CD14-positive monocyte (primary cell): ENCODE measurements around the gene C19orf44. TPM values are rescaled to one million over a fixed set of nuclear protein-coding genes. Genes with fewer than 3 reads are reported as not detected.

ENCODE experiments used
- DNase-seq, 3 donors: peaks; one replicate each; pipeline ENCODE4 v3.0.0-alpha.2; 2011 to 2022
- H2AFZ ChIP-seq: 2 replicates; pipeline ENCODE4 v1.6.0; 2012; ENCODE audit warnings: mild to moderate bottlenecking, low read depth, low read length, inconsistent platforms; ENCODE audit not compliant: insufficient read depth, poor library complexity, severe bottlenecking
- H3K27ac ChIP-seq, 2 donors: 1 replicate in 1 of 2; 2 replicates in 1 of 2; pipeline ENCODE4 v1.5.1; 2012 to 2013; ENCODE audit warnings: low read length in 2 of 2, control low read depth in 1 of 2, inconsistent platforms in 1 of 2, low read depth in 1 of 2, mild to moderate bottlenecking in 1 of 2
- H3K27me3 ChIP-seq, 2 donors: one replicate each; pipeline versions ENCODE4 v1.6.0 to v1.6.1; 2011 to 2013; ENCODE audit warnings: low read length in 2 of 2; ENCODE audit not compliant: control insufficient read depth in 2 of 2, insufficient read depth in 2 of 2
- H3K36me3 ChIP-seq, 2 donors: replicated peaks in 1 of 2; 1 replicate in 1 of 2; 2 replicates in 1 of 2; pipeline versions ENCODE4 v1.5.1 to v1.6.1; 2012 to 2013; ENCODE audit warnings: low read length in 2 of 2, control low read depth in 1 of 2, inconsistent platforms in 1 of 2, mild to moderate bottlenecking in 1 of 2; ENCODE audit not compliant: insufficient read depth in 2 of 2, control insufficient read depth in 1 of 2
- H3K4me1 ChIP-seq, 2 donors: 1 replicate in 1 of 2; 2 replicates in 1 of 2; pipeline versions ENCODE4 v1.5.1 to v1.6.1; 2012 to 2013; ENCODE audit warnings: low read length in 2 of 2, control low read depth in 1 of 2, inconsistent platforms in 1 of 2, mild to moderate bottlenecking in 1 of 2, moderate library complexity in 1 of 2; ENCODE audit not compliant: insufficient read depth in 2 of 2, control insufficient read depth in 1 of 2
- H3K4me2 ChIP-seq: replicated peaks from 2 replicates; pipeline ENCODE3; 2012; ENCODE audit warnings: low read length, moderate library complexity, mild to moderate bottlenecking; ENCODE audit not compliant: poor library complexity, severe bottlenecking; ENCODE audit errors: extremely low read depth
- H3K4me3 ChIP-seq, 3 experiments: fragments of 200-600 bp in 1 of 3; sonication (generic) in 1 of 3; replicated peaks in 1 of 3; 1 replicate in 2 of 3; 2 replicates in 1 of 3; pipeline ENCODE4 v1.5.1; 2011 to 2013; ENCODE audit warnings: low read length in 3 of 3, mild to moderate bottlenecking in 3 of 3, control low read depth in 2 of 3, low read depth in 2 of 3, inconsistent platforms in 1 of 3, moderate library complexity in 1 of 3
- H3K79me2 ChIP-seq: 2 replicates; pipeline ENCODE4 v1.6.0; 2012; ENCODE audit warnings: mild to moderate bottlenecking, control low read depth, inconsistent platforms, low read length, moderate library complexity; ENCODE audit not compliant: insufficient read depth
- H3K9ac ChIP-seq: 2 replicates; pipeline ENCODE4 v1.6.0; 2017; ENCODE audit warnings: low read length, mild to moderate bottlenecking; ENCODE audit not compliant: insufficient read depth, poor library complexity, severe bottlenecking
- H3K9me3 ChIP-seq, 2 donors: replicated peaks in 1 of 2; 1 replicate in 1 of 2; 2 replicates in 1 of 2; pipeline versions ENCODE4 v1.5.1 to v1.6.1; 2012 to 2013; ENCODE audit warnings: low read length in 2 of 2, control low read depth in 1 of 2; ENCODE audit not compliant: control insufficient read depth in 1 of 2, insufficient read depth in 1 of 2
- H4K20me1 ChIP-seq: 2 replicates; pipeline ENCODE4 v1.6.0; 2012; ENCODE audit warnings: mild to moderate bottlenecking, low read length, control low read depth, moderate library complexity; ENCODE audit not compliant: insufficient read depth
- H3K27ac Mint-ChIP-seq, 7 donors: one replicate each; pipeline ENCODE4 v1.8.0; 2020; ENCODE audit warnings: mild to moderate bottlenecking in 7 of 7, mixed read lengths in 7 of 7, moderate library complexity in 6 of 7, inconsistent platforms in 2 of 7
- H3K27me3 Mint-ChIP-seq, 3 donors: one replicate each; pipeline ENCODE4 v1.8.0; 2021 to 2022; ENCODE audit warnings: low read depth in 3 of 3, mild to moderate bottlenecking in 3 of 3, mixed read lengths in 3 of 3, moderate library complexity in 3 of 3, inconsistent platforms in 1 of 3
- H3K36me3 Mint-ChIP-seq, 2 donors: one replicate each; pipeline ENCODE4 v1.8.0; 2020; ENCODE audit warnings: mixed read lengths in 2 of 2, inconsistent platforms in 1 of 2, mild to moderate bottlenecking in 1 of 2
- H3K4me1 Mint-ChIP-seq: one replicate; pipeline ENCODE4 v1.8.0; 2020; ENCODE audit warnings: mild to moderate bottlenecking, mixed read lengths
- H3K4me3 Mint-ChIP-seq, 2 donors: one replicate each; pipeline ENCODE4 v1.8.0; 2020; ENCODE audit warnings: mild to moderate bottlenecking in 2 of 2, mixed read lengths in 2 of 2, moderate library complexity in 1 of 2
- H3K9me3 Mint-ChIP-seq, 7 donors: one replicate each; pipeline ENCODE4 v1.8.0; 2020 to 2022; ENCODE audit warnings: mixed read lengths in 7 of 7, mild to moderate bottlenecking in 6 of 7, moderate library complexity in 6 of 7, inconsistent platforms in 2 of 7
- WGBS: methylation state at CpG from one replicate; pipeline ENCODE4 v1.1.5; 2013; ENCODE audit warnings: missing lambda C conversion rate; ENCODE audit not compliant: insufficient coverage; 5-methylcytosine and 5-hydroxymethylcytosine counted together
- intact Hi-C, 2 donors: fragments of 100-400 bp; cut with micrococcal nuclease; formaldehyde crosslinking; loops; one replicate each; pipeline versions ENCODE4 v1.15.0 to v1.15.1; 2023
- polyA plus RNA-seq, 3 donors: library from polyadenylated mRNA; depleted of rRNA in 1 of 3; unstranded in 2 of 3; stranded (reverse) in 1 of 3; fragments of 300-500 nt in 2 of 3; fragments of >200 nt in 1 of 3; fragmentation: Illumina TruSeq in 2 of 3; gene quantifications; 1 replicate in 2 of 3; 2 replicates in 1 of 3; pipeline ENCODE4 v1.2.3, GENCODE V29; 2012 to 2021
- TF ChIP-seq, protein P1 (sequence below): fragments of 200-600 bp; IDR thresholded peaks from one replicate; pipeline ENCODE4 v1.8.0; 2022; ENCODE audit warnings: antibody characterized with exemption, mild to moderate bottlenecking

C19orf44 gene
- polyA plus RNA-seq, 3 donors: 0.58 to 0.65 TPM; not detected in 1

- H3K27ac ChIP-seq: no peak overlapping the region
- no peaks in the 10 kb centered on the region for H3K4me1 Mint-ChIP-seq
- H3K4me3 ChIP-seq: no peak overlapping the region
- no peaks in the 10 kb centered on the region for H3K9me3 ChIP-seq
- no peaks in the 10 kb centered on the region for H3K27me3 Mint-ChIP-seq
- H4K20me1 ChIP-seq: no peaks in the 10 kb centered on the region
- H3K79me2 ChIP-seq: no peaks in the 10 kb centered on the region
- intact Hi-C loops: no loop called here
- H3K4me1 ChIP-seq: no peaks in the 10 kb centered on the region
- no peak overlapping the region for H2AFZ ChIP-seq
- H3K36me3 ChIP-seq: no peaks in the 10 kb centered on the region
- WGBS: 60% methylated on average over 2 of the region's 6 CpGs
- DNase-seq: no peak
- H3K4me2 ChIP-seq: no peak overlapping the region
- no peak overlapping the region for H3K9ac ChIP-seq
- no peaks in the 10 kb centered on the region for H3K9me3 Mint-ChIP-seq
- H3K4me3 Mint-ChIP-seq: no peak overlapping the region
- TF ChIP-seq, protein P1, sequence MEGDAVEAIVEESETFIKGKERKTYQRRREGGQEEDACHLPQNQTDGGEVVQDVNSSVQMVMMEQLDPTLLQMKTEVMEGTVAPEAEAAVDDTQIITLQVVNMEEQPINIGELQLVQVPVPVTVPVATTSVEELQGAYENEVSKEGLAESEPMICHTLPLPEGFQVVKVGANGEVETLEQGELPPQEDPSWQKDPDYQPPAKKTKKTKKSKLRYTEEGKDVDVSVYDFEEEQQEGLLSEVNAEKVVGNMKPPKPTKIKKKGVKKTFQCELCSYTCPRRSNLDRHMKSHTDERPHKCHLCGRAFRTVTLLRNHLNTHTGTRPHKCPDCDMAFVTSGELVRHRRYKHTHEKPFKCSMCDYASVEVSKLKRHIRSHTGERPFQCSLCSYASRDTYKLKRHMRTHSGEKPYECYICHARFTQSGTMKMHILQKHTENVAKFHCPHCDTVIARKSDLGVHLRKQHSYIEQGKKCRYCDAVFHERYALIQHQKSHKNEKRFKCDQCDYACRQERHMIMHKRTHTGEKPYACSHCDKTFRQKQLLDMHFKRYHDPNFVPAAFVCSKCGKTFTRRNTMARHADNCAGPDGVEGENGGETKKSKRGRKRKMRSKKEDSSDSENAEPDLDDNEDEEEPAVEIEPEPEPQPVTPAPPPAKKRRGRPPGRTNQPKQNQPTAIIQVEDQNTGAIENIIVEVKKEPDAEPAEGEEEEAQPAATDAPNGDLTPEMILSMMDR: no peak
- no peak overlapping the region for H3K27ac Mint-ChIP-seq
- H3K36me3 Mint-ChIP-seq: peaks cover 4 to 11% of the 10 kb centered on the region in 2 donors
- H3K27me3 ChIP-seq: no peaks in the 10 kb centered on the region
Observed at GRCh38 chr19:16506961-16507360, 10.8 kb downstream of the C19orf44 start.

GRCh38 chr19:16508546-16508945 is 12.4 kb downstream of the C19orf44 start:
- intact Hi-C loops: no loop called here
- Histone ChIP-seq H3K4me2 (no peak overlapping the region), H4K20me1 (no peaks in the 10 kb centered on the region), H3K27ac (no peak overlapping the region), H3K9me3 (no peaks in the 10 kb centered on the region), H3K36me3 (no peaks in the 10 kb centered on the region), H3K79me2 (no peaks in the 10 kb centered on the region), H3K4me3 (no peak overlapping the region), H3K27me3 (no peaks in the 10 kb centered on the region), H3K4me1 (no peaks in the 10 kb centered on the region), H3K9ac (no peak overlapping the region), H2AFZ (no peak overlapping the region)
- Mint-ChIP-seq H3K36me3 (peaks cover 4 to 8% of the 10 kb centered on the region in 2 donors), H3K4me1 (no peaks in the 10 kb centered on the region), H3K27me3 (peaks cover 0 to 2% (median 0%) of the 10 kb centered on the region in 3 donors), H3K9me3 (no peaks in the 10 kb centered on the region), H3K27ac (no peak overlapping the region), H3K4me3 (no peak overlapping the region)
- TF ChIP-seq, protein P1: no peak
- 67% methylated on average over 1 of the region's 5 CpGs for WGBS
- DNase-seq: no peak
